ENCODE data around the gene FAM13A.
"Not testable (repeated sequence)": the region's sequence is repeated elsewhere in the genome, so short reads cannot be mapped to it uniquely, and the experiment has no call there.

The FAM13A gene

GRCh38 chr4:89056953-89057398 is at the start of gene FAM13A:
FAM13A (minus strand) TSS chr4:89057185; CDS start chr4:89056964, 221 bp downstream.
- no peak for DNase-seq (ENCODE audit: low read depth in 3 of 3)

- no peak for DNase-seq (ENCODE audit: low read depth in 3 of 3)
Observed at GRCh38 chr4:89105726-89106125, 48.7 kb upstream of the FAM13A start.

GRCh38 chr4:89101256-89102161 is 44.5 kb upstream of the FAM13A start:
- DNase-seq (ENCODE audit: low read depth in 3 of 3), result no peak

- no peak for DNase-seq (ENCODE audit: low read depth in 3 of 3)
Observed at GRCh38 chr4:89100853-89101252, 43.9 kb upstream of the FAM13A start.

- DNase-seq (ENCODE audit: low read depth in 3 of 3), result no peak
Observed at GRCh38 chr4:89099471-89099870, 42.5 kb upstream of the FAM13A start.

GRCh38 chr4:89099034-89099433 is 42.0 kb upstream of the FAM13A start:
- DNase-seq (ENCODE audit: low read depth in 3 of 3), result no peak

- no peak for DNase-seq (ENCODE audit: low read depth in 3 of 3)
Observed at GRCh38 chr4:89078300-89078699, 21.3 kb upstream of the FAM13A start.

- DNase-seq (ENCODE audit: low read depth in 3 of 3), result no peak
Observed at GRCh38 chr4:89077761-89078160, 20.8 kb upstream of the FAM13A start.

GRCh38 chr4:89072921-89073320 is 15.9 kb upstream of the FAM13A start:
- DNase-seq (ENCODE audit: low read depth in 3 of 3), result no peak

GRCh38 chr4:89071311-89071710 is 14.3 kb upstream of the FAM13A start:
- DNase-seq (ENCODE audit: low read depth in 3 of 3), result no peak

- DNase-seq (ENCODE audit: low read depth in 3 of 3), result no peak
Observed at GRCh38 chr4:89070041-89070440, 13.1 kb upstream of the FAM13A start.

- DNase-seq (ENCODE audit: low read depth in 3 of 3), result no peak
Observed at GRCh38 chr4:89069481-89069880, 12.5 kb upstream of the FAM13A start.

- DNase-seq (ENCODE audit: low read depth in 3 of 3), result no peak
Observed at GRCh38 chr4:89067417-89067816, 10.4 kb upstream of the FAM13A start.

- DNase-seq (ENCODE audit: low read depth in 3 of 3), result no peak
Observed at GRCh38 chr4:89064848-89065247, 7.9 kb upstream of the FAM13A start.

- not testable (repeated sequence) for DNase-seq (ENCODE audit: low read depth in 3 of 3)
Observed at GRCh38 chr4:89057844-89058243, 859 bp upstream of the FAM13A start.

GRCh38 chr4:89056292-89056952 is 563 bp downstream of the FAM13A start:
- DNase-seq (ENCODE audit: low read depth in 3 of 3), result no peak

- DNase-seq (ENCODE audit: low read depth in 3 of 3), result no peak
Observed at GRCh38 chr4:89055157-89056080, 1.6 kb downstream of the FAM13A start.

- DNase-seq (ENCODE audit: low read depth in 3 of 3), result no peak
Observed at GRCh38 chr4:89054627-89055026, 2.4 kb downstream of the FAM13A start.

- no peak for DNase-seq (ENCODE audit: low read depth in 3 of 3)
Observed at GRCh38 chr4:89049853-89050252, 7.1 kb downstream of the FAM13A start.

- DNase-seq (ENCODE audit: low read depth in 3 of 3), result no peak
Observed at GRCh38 chr4:89048906-89049601, 7.9 kb downstream of the FAM13A start.

All from stimulated activated CD4-positive, alpha-beta T cell treated with anti-CD3 and anti-CD28 coated beads, TNF-alpha, amount 100 ng/mL, for 4 hours (primary cell).